Peyer's patch (tissue), 4 donors: ENCODE results near the gene CRELD1.

Experiments
- POLR2A ChIP-seq, 2 donors: fragments of 450-650 bp; IDR thresholded peaks; one replicate each; pipeline ENCODE4 v1.5.1; 2017; ENCODE audit warnings: antibody characterized with exemption in 2 of 2, mild to moderate bottlenecking in 2 of 2, moderate library complexity in 2 of 2
- TF ChIP-seq, protein P1 (sequence below), 6 experiments: fragments of 450-650 bp in 4 of 6; fragments of 200-600 bp in 2 of 6; sonication (generic) in 1 of 6; IDR thresholded peaks; one replicate each; pipeline ENCODE4 v1.5.1; 2017 to 2019; ENCODE audit warnings: antibody characterized with exemption in 6 of 6, mild to moderate bottlenecking in 3 of 6, moderate library complexity in 1 of 6

GRCh38 chr3:9887480-9887879 is 46.2 kb upstream of the CRELD1 start:
- TF ChIP-seq, protein P1, sequence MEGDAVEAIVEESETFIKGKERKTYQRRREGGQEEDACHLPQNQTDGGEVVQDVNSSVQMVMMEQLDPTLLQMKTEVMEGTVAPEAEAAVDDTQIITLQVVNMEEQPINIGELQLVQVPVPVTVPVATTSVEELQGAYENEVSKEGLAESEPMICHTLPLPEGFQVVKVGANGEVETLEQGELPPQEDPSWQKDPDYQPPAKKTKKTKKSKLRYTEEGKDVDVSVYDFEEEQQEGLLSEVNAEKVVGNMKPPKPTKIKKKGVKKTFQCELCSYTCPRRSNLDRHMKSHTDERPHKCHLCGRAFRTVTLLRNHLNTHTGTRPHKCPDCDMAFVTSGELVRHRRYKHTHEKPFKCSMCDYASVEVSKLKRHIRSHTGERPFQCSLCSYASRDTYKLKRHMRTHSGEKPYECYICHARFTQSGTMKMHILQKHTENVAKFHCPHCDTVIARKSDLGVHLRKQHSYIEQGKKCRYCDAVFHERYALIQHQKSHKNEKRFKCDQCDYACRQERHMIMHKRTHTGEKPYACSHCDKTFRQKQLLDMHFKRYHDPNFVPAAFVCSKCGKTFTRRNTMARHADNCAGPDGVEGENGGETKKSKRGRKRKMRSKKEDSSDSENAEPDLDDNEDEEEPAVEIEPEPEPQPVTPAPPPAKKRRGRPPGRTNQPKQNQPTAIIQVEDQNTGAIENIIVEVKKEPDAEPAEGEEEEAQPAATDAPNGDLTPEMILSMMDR (IDR thresholded peaks at IDR 0.05) = no peak
- no peak for TF ChIP-seq POLR2A (IDR thresholded peaks at IDR 0.05)
